PC-3 (cell line): Measurements from ENCODE around the gene ADD1.

ENCODE experiments used
- EZH2 ChIP-seq: fragments of 300-600 bp; sonication (generic); IDR thresholded peaks from one replicate; pipeline ENCODE4 v1.6.1; 2017; ENCODE audit warnings: antibody characterized with exemption, mild to moderate bottlenecking, low read length; ENCODE audit not compliant: unreplicated experiment
- EZH2phosphoT487 ChIP-seq: fragments of 300-600 bp; sonication (generic); IDR thresholded peaks from 2 replicates; pipeline ENCODE4 v1.6.1; 2018; ENCODE audit warnings: mild to moderate bottlenecking, antibody characterized with exemption, low read length, borderline replicate concordance
- TF ChIP-seq, protein P1 (sequence below): fragments of 300-600 bp; sonication (generic); conservative IDR thresholded peaks from 2 replicates; pipeline ENCODE4 v1.5.1; 2017; ENCODE audit warnings: antibody characterized with exemption, low read depth, mild to moderate bottlenecking, low read length

DNA sequence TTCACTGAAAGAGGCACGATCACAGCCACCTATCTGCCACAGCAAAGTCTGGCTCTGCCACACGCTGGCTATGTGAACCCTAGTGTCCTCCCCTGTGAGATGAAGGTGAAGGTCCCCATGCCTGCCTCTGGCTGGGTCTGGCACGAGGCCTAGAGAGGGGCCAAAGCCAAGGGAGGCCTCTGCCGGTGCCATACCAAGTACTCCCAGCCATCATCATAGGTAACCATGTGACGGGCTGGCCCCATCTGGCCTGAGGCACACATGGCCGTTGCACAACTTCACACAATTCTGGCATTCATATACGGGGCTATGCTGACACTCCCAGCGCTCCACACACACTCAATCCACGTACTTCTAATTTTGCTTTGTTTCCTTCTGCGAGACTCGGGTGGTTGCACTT, 104.3 kb downstream of the ADD1 start:
- TF ChIP-seq, protein P1, sequence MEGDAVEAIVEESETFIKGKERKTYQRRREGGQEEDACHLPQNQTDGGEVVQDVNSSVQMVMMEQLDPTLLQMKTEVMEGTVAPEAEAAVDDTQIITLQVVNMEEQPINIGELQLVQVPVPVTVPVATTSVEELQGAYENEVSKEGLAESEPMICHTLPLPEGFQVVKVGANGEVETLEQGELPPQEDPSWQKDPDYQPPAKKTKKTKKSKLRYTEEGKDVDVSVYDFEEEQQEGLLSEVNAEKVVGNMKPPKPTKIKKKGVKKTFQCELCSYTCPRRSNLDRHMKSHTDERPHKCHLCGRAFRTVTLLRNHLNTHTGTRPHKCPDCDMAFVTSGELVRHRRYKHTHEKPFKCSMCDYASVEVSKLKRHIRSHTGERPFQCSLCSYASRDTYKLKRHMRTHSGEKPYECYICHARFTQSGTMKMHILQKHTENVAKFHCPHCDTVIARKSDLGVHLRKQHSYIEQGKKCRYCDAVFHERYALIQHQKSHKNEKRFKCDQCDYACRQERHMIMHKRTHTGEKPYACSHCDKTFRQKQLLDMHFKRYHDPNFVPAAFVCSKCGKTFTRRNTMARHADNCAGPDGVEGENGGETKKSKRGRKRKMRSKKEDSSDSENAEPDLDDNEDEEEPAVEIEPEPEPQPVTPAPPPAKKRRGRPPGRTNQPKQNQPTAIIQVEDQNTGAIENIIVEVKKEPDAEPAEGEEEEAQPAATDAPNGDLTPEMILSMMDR = no peak
- TF ChIP-seq EZH2phosphoT487 = no peak
- no peak for TF ChIP-seq EZH2
